ENCODE results near the gene DCBLD1.

DNA sequence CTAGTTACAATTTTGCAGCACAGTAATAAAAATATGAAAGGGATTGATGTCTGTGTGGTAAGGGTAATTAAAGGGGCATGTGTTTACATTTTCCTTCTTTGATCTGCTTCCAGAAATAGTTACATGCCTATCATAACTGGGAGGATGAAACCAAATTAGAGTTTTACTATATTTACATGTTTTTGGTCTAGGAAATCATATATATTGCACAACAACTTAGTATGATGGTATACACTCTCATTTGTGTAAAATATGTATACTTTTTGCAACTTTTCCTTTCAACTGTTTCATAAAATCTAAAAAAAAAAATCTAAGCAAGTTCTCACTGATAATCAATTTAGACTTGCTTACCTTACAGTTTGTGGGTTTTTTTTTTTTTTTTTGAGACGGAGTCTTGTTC is 32.2 kb downstream of the DCBLD1 start:
- no peak for TF ChIP-seq EZH2 (IDR thresholded peaks at IDR 0.05; ENCODE audit: low read length, missing control alignments)
- TF ChIP-seq, protein P1, sequence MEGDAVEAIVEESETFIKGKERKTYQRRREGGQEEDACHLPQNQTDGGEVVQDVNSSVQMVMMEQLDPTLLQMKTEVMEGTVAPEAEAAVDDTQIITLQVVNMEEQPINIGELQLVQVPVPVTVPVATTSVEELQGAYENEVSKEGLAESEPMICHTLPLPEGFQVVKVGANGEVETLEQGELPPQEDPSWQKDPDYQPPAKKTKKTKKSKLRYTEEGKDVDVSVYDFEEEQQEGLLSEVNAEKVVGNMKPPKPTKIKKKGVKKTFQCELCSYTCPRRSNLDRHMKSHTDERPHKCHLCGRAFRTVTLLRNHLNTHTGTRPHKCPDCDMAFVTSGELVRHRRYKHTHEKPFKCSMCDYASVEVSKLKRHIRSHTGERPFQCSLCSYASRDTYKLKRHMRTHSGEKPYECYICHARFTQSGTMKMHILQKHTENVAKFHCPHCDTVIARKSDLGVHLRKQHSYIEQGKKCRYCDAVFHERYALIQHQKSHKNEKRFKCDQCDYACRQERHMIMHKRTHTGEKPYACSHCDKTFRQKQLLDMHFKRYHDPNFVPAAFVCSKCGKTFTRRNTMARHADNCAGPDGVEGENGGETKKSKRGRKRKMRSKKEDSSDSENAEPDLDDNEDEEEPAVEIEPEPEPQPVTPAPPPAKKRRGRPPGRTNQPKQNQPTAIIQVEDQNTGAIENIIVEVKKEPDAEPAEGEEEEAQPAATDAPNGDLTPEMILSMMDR (conservative IDR thresholded peaks at IDR 0.05 in 1 of 2, IDR thresholded peaks at IDR 0.05 in 1 of 2; ENCODE audit: low read depth in 1 of 2, low read length in 2 of 2): no peak
